WTC11 (cell line): ENCODE measurements around the gene SPINDOC.

ENCODE experiments used
- ATF1 ChIP-seq: sonication (generic); formaldehyde crosslinking; IDR thresholded peaks from 2 replicates; pipeline ENCODE4 v1.8.1; 2023; ENCODE audit warnings: mild to moderate bottlenecking, moderate library complexity, missing genetic modification reagents
- CREM ChIP-seq: sonication (generic); formaldehyde crosslinking; IDR thresholded peaks from 2 replicates; pipeline ENCODE4 v1.8.1; 2022; ENCODE audit warnings: mild to moderate bottlenecking, missing genetic modification reagents, moderate library complexity
- CTCF ChIP-seq: fragments of 200-600 bp; IDR thresholded peaks from 2 replicates; pipeline ENCODE4 v1.8.0; 2022; ENCODE audit warnings: antibody characterized with exemption
- E2F5 ChIP-seq: sonication (generic); formaldehyde crosslinking; IDR thresholded peaks from 2 replicates; pipeline ENCODE4 v1.8.1; 2022; ENCODE audit warnings: mild to moderate bottlenecking, moderate library complexity, missing genetic modification reagents
- ELF4 ChIP-seq: sonication (generic); formaldehyde crosslinking; IDR thresholded peaks from 2 replicates; pipeline ENCODE4 v1.8.1; 2022; ENCODE audit warnings: low read depth, mild to moderate bottlenecking, moderate library complexity, missing genetic modification reagents
- ESRRA ChIP-seq: sonication (generic); formaldehyde crosslinking; IDR thresholded peaks from 2 replicates; pipeline ENCODE4 v1.8.1; 2022; ENCODE audit warnings: mild to moderate bottlenecking, missing genetic modification reagents, borderline replicate concordance
- ETV6 ChIP-seq: sonication (generic); formaldehyde crosslinking; IDR thresholded peaks from 2 replicates; pipeline ENCODE4 v1.8.1; 2022; ENCODE audit warnings: mild to moderate bottlenecking, missing genetic modification reagents
- GABPB1 ChIP-seq: sonication (generic); formaldehyde crosslinking; IDR thresholded peaks from 2 replicates; pipeline ENCODE4 v1.8.1; 2023; ENCODE audit warnings: mild to moderate bottlenecking, missing genetic modification reagents
- KAT7 ChIP-seq: sonication (generic); formaldehyde crosslinking; IDR thresholded peaks from 2 replicates; pipeline ENCODE4 v1.8.1; 2023; ENCODE audit warnings: missing genetic modification reagents, mild to moderate bottlenecking, borderline replicate concordance
- MLX ChIP-seq: sonication (generic); formaldehyde crosslinking; IDR thresholded peaks from 2 replicates; pipeline ENCODE4 v1.8.1; 2023; ENCODE audit warnings: mild to moderate bottlenecking, missing genetic modification reagents, moderate library complexity
- NR3C1 ChIP-seq: sonication (generic); formaldehyde crosslinking; conservative IDR thresholded peaks from 2 replicates; pipeline ENCODE4 v1.8.1; 2023; ENCODE audit warnings: low read depth, mild to moderate bottlenecking, missing genetic modification reagents
- SP1 ChIP-seq: sonication (generic); formaldehyde crosslinking; conservative IDR thresholded peaks from 2 replicates; pipeline ENCODE4 v1.8.1; 2022; ENCODE audit warnings: missing genetic modification reagents
- STAT6 ChIP-seq: sonication (generic); formaldehyde crosslinking; conservative IDR thresholded peaks from 2 replicates; pipeline ENCODE4 v1.8.1; 2023; ENCODE audit warnings: mild to moderate bottlenecking, low read depth, missing genetic modification reagents, moderate library complexity
- USF2 ChIP-seq: sonication (generic); formaldehyde crosslinking; IDR thresholded peaks from 2 replicates; pipeline ENCODE4 v1.8.1; 2023; ENCODE audit warnings: mild to moderate bottlenecking, missing genetic modification reagents, moderate library complexity

- no peak for TF ChIP-seq MLX
- TF ChIP-seq ELF4 (CRISPR knock-in tag): no peak
- TF ChIP-seq CTCF: no peak
- TF ChIP-seq ETV6: no peak
- TF ChIP-seq NR3C1: no peak
- no peak for TF ChIP-seq ESRRA (CRISPR knock-in tag)
- no peak for TF ChIP-seq ATF1
- no peak for TF ChIP-seq GABPB1 (CRISPR knock-in tag)
- TF ChIP-seq STAT6 (CRISPR knock-in tag): no peak
- no peak for TF ChIP-seq SP1 (CRISPR knock-in tag)
- no peak for TF ChIP-seq CREM (CRISPR knock-in tag)
- no peak for TF ChIP-seq USF2 (CRISPR knock-in tag)
- TF ChIP-seq KAT7 (CRISPR knock-in tag): no peak
- no peak for TF ChIP-seq E2F5
Observed at GRCh38 chr11:63845911-63846310, 32.7 kb downstream of the SPINDOC start.
